Smooth muscle cell (in vitro differentiated cells): ENCODE measurements around the gene TSGA10. TPM values are rescaled to one million over a fixed set of nuclear protein-coding genes. Genes with fewer than 3 reads are reported as not detected.

ENCODE experiments used
- DNase-seq: peaks from one replicate; lab custom pipeline; 2025; ENCODE audit not compliant: unreplicated experiment; lab: John Stamatoyannopoulos, UW
- H2AFZ ChIP-seq: fragments of 200-600 bp; sonication (generic); 2 replicates; pipeline ENCODE4 v1.6.0; 2016; ENCODE audit warnings: antibody characterized with exemption, low read depth, mild to moderate bottlenecking
- H3F3A ChIP-seq: fragments of 200-600 bp; sonication (generic); 2 replicates; pipeline ENCODE4 v1.6.0; 2017; ENCODE audit warnings: antibody characterized with exemption, low read depth
- H3K27ac ChIP-seq: fragments of 200-600 bp; sonication (generic); 2 replicates; pipeline ENCODE4 v1.5.1; 2016; ENCODE audit warnings: low read depth, mild to moderate bottlenecking
- H3K27me3 ChIP-seq: fragments of 200-600 bp; sonication (generic); 2 replicates; pipeline ENCODE4 v1.6.1; 2016; ENCODE audit warnings: low read depth, mild to moderate bottlenecking
- H3K36me3 ChIP-seq: fragments of 200-600 bp; sonication (generic); 2 replicates; pipeline ENCODE4 v1.5.1; 2016; ENCODE audit warnings: low read depth
- H3K4me1 ChIP-seq: fragments of 200-600 bp; sonication (generic); 2 replicates; pipeline ENCODE4 v1.5.1; 2016; ENCODE audit warnings: low read depth
- H3K4me2 ChIP-seq: fragments of 200-600 bp; sonication (generic); 2 replicates; pipeline ENCODE4 v1.6.0; 2016; ENCODE audit warnings: mild to moderate bottlenecking
- H3K4me3 ChIP-seq: fragments of 200-600 bp; sonication (generic); 2 replicates; pipeline ENCODE4 v1.5.1; 2016; ENCODE audit warnings: mild to moderate bottlenecking
- H3K79me2 ChIP-seq: fragments of 200-600 bp; sonication (generic); 2 replicates; pipeline ENCODE4 v1.6.0; 2016; ENCODE audit warnings: low read depth, mild to moderate bottlenecking
- H3K9ac ChIP-seq: fragments of 200-600 bp; sonication (generic); 2 replicates; pipeline ENCODE4 v1.6.0; 2016; ENCODE audit warnings: low read depth
- H3K9me3 ChIP-seq: fragments of 200-600 bp; sonication (generic); replicated peaks from 2 replicates; pipeline ENCODE4 v1.5.1; 2016; ENCODE audit warnings: low read depth
- H4K20me1 ChIP-seq: fragments of 200-600 bp; sonication (generic); 2 replicates; pipeline ENCODE4 v1.6.0; 2016; ENCODE audit warnings: low read depth
- WGBS: methylation state at CpG from one replicate; pipeline ENCODE4 v1.1.7; 2016; ENCODE audit warnings: low lambda C conversion rate; 5-methylcytosine and 5-hydroxymethylcytosine counted together
- polyA plus RNA-seq: library from polyadenylated mRNA; unstranded; fragments of >200 nt; fragmentation: Nextera tagmentation; extraction: Ambion mirVana; gene quantifications from 2 replicates; pipeline ENCODE4 v1.2.1, GENCODE V29; 2016
- total RNA-seq: library from RNA; depleted of rRNA; stranded (reverse); fragments of >200 nt; gene quantifications from 2 replicates; pipeline ENCODE4 v1.2.3, GENCODE V29; 2014
- TF ChIP-seq, protein P1 (sequence below): fragments of 200-600 bp; sonication (generic); IDR thresholded peaks from 2 replicates; pipeline ENCODE4 v1.5.1; 2017; ENCODE audit warnings: borderline replicate concordance, mild to moderate bottlenecking, antibody characterized with exemption; ENCODE audit not compliant: insufficient read depth, poor library complexity, severe bottlenecking

Gene TSGA10
- total and polyA plus RNA-seq, 2 experiments from 2014 or later = 3.4 to 30.4 TPM

DNA sequence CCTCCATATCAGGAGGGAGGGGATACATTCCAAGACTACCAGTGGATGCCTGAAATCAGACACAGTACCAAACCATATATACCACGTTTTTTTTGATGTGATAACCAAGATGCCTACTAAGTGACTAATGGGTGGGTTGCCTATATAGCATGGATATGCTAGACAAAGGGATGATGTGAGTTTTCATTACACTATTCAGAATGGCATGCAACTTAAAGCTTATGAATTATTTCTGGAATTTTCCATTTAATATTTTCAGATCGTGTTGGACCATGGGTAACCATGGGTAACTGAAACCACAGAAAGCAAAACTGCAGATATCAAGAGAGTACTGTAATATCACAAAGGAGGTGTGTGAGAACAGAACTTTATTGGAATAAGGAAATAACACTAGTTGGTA, 179.1 kb downstream of the TSGA10 start:
- no peak overlapping the region for H3K27ac ChIP-seq
- 74% methylated on average over 2 of the region's 2 CpGs for WGBS
- no peaks in the 10 kb centered on the region for H3K27me3 ChIP-seq
- TF ChIP-seq, protein P1, sequence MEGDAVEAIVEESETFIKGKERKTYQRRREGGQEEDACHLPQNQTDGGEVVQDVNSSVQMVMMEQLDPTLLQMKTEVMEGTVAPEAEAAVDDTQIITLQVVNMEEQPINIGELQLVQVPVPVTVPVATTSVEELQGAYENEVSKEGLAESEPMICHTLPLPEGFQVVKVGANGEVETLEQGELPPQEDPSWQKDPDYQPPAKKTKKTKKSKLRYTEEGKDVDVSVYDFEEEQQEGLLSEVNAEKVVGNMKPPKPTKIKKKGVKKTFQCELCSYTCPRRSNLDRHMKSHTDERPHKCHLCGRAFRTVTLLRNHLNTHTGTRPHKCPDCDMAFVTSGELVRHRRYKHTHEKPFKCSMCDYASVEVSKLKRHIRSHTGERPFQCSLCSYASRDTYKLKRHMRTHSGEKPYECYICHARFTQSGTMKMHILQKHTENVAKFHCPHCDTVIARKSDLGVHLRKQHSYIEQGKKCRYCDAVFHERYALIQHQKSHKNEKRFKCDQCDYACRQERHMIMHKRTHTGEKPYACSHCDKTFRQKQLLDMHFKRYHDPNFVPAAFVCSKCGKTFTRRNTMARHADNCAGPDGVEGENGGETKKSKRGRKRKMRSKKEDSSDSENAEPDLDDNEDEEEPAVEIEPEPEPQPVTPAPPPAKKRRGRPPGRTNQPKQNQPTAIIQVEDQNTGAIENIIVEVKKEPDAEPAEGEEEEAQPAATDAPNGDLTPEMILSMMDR = no peak
- H3K9me3 ChIP-seq = peaks cover 7% of the 10 kb centered on the region
- H2AFZ ChIP-seq = no peak overlapping the region
- H3K4me3 ChIP-seq = no peak overlapping the region
- H3K9ac ChIP-seq = no peak overlapping the region
- no peak overlapping the region for H3K4me2 ChIP-seq
- no peaks in the 10 kb centered on the region for H4K20me1 ChIP-seq
- no peak for DNase-seq
- no peaks in the 10 kb centered on the region for H3K36me3 ChIP-seq
- no peaks in the 10 kb centered on the region for H3F3A ChIP-seq
- no peaks in the 10 kb centered on the region for H3K4me1 ChIP-seq
- H3K79me2 ChIP-seq = no peaks in the 10 kb centered on the region

DNA sequence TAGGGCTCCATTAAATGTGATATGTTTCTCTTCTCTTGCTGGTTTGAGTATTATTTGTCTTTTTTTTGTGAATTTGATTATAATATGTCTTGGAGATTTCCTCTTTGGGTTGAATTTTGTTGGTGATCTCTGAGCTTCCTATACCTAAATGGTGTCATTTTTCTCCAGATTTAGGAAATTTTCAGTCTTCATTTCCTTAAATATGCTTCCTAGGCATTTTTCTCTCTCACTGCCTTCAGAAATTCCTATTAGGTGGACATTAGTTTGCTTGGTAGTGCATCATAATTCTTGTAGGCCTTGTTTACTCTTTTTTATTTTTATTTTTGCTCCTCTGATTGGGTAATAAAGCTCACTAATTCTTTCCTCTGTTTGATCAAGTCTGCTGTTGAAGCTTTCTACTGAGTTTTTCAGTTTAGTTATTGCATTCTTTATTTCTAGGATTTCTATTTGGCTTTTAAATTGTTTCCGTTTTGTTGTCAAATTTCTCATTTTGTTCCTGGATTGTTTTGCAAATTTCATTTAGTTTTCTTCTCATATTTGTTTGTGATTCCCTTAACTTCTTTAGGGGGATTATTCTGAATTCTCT, 182.1 kb downstream of the TSGA10 start:
- H3K27ac ChIP-seq = no peak overlapping the region
- no peak overlapping the region for H3K4me2 ChIP-seq
- no peak overlapping the region for H3K4me3 ChIP-seq
- H3K79me2 ChIP-seq = no peaks in the 10 kb centered on the region
- no peaks in the 10 kb centered on the region for H3F3A ChIP-seq
- H3K9ac ChIP-seq = no peak overlapping the region
- H3K4me1 ChIP-seq = no peaks in the 10 kb centered on the region
- no peaks in the 10 kb centered on the region for H3K36me3 ChIP-seq
- TF ChIP-seq, protein P1 = no peak
- DNase-seq = no peak
- no peaks in the 10 kb centered on the region for H3K27me3 ChIP-seq
- H3K9me3 ChIP-seq = peaks cover 16% of the 10 kb centered on the region
- no peak overlapping the region for H2AFZ ChIP-seq
- H4K20me1 ChIP-seq = no peaks in the 10 kb centered on the region
- WGBS = 86% methylated on average over 1 of the region's 1 CpG

DNA sequence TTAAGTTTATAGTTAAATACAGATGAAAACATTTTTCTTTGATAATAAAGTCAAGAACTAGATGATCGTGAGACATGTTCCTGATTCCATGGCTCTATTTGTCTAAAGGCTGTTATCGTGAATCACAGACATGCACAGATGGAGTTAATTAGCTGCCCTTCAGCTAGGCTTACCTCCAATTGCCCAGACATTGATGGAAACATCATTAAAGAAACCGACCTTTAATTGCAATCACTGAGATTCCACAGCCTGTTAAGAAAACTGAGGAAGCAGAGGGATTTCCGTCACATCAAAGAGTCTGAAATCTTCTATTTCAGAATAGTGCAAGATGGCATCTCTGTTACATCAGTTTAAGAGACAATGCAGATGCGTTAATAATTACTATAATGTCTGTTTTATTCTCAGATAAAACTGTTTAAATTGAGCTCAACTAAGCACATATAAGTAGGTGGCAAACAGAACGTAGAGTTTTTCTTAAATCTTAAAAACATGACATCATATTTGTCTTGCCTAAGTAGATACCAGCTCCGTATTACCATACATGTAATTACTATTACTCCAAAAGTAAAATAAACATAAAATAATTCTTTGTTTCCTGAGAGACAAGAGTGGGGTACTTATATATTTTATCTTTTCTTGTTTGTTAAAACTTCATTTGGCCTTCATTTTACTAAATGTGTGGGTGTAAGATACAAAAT, 194.8 kb downstream of the TSGA10 start:
- Histone ChIP-seq H3K27me3 (peaks cover 3% of the 10 kb centered on the region), H3K4me3 (no peak overlapping the region), H3K27ac (no peak overlapping the region), H3K4me2 (peak overlapping the region; percentile 21), H3K36me3 (no peaks in the 10 kb centered on the region), H3K9ac (no peak overlapping the region), H3K9me3 (no peaks in the 10 kb centered on the region), H3F3A (no peaks in the 10 kb centered on the region), H4K20me1 (no peaks in the 10 kb centered on the region), H2AFZ (peak overlapping the region; percentile 10), H3K79me2 (no peaks in the 10 kb centered on the region), H3K4me1 (no peaks in the 10 kb centered on the region)
- 40% methylated on average over 7 of the region's 7 CpGs for WGBS
- DNase-seq = no peak
- TF ChIP-seq, protein P1 = no peak
